ENCODE measurements around the gene ZNF3.

Gene ZNF3

GRCh38 chr7:100119072-100119969 lies 37.8 kb upstream of the ZNF3 start, which contains the start of the genes CNPY4 and TAF6 (continued):
- TF ChIP-seq PRDM6 (tag by site-specific recombination; IDR thresholded peaks at IDR 0.05) (no peak), ZNF174 (tag by site-specific recombination; IDR thresholded peaks at IDR 0.05) (no peak), GLIS1 (tag by site-specific recombination; IDR thresholded peaks at IDR 0.05) (peak; percentile 33; the same call in 1 of the 2 replicates), ZFHX2 (tag by site-specific recombination; conservative IDR thresholded peaks at IDR 0.05) (peak; percentile 83), ZNF514 (tag by site-specific recombination; IDR thresholded peaks at IDR 0.05) (no peak), SP2 (tag by site-specific recombination; IDR thresholded peaks at IDR 0.05) (peak; percentile 63), KLF8 (tag by site-specific recombination; IDR thresholded peaks at IDR 0.05) (peak; percentile 93), ZNF138 (tag by site-specific recombination; IDR thresholded peaks at IDR 0.05; ENCODE audit: borderline replicate concordance) (no peak), ZBTB20 (tag by site-specific recombination; IDR thresholded peaks at IDR 0.05) (peak; percentile 82), RBAK (tag by site-specific recombination; IDR thresholded peaks at IDR 0.05) (no peak), TRIM28 (IDR thresholded peaks at IDR 0.05; ENCODE audit: borderline replicate concordance, low read length) (0 out of 2 replicates have a peak, but pooled peaks have one; percentile 13), ZNF2 (tag by site-specific recombination; IDR thresholded peaks at IDR 0.05) (peak; percentile 85), WT1 (tag by site-specific recombination; IDR thresholded peaks at IDR 0.05) (0 out of 2 replicates have a peak, but pooled peaks have one; percentile 45), ZBTB49 (tag by site-specific recombination; IDR thresholded peaks at IDR 0.05; ENCODE audit: low read depth) (no peak), ZNF354C (tag by site-specific recombination; IDR thresholded peaks at IDR 0.05; ENCODE audit: borderline replicate concordance, low read depth) (no peak), ZNF580 (tag by site-specific recombination; IDR thresholded peaks at IDR 0.05) (peak; percentile 42), ZSCAN18 (tag by site-specific recombination; IDR thresholded peaks at IDR 0.05) (no peak), ZBTB21 (tag by site-specific recombination; IDR thresholded peaks at IDR 0.05) (peak; percentile 33; the same call in 1 of the 2 replicates), ZNF610 (tag by site-specific recombination; IDR thresholded peaks at IDR 0.05; ENCODE audit: borderline replicate concordance) (0 out of 2 replicates have a peak, but pooled peaks have one; percentile 43), ZNF449 (tag by site-specific recombination; IDR thresholded peaks at IDR 0.05) (peak; percentile 98), EGR2 (tag by site-specific recombination; IDR thresholded peaks at IDR 0.05; ENCODE audit: low read depth) (peak; percentile 77), ZBTB11 (tag by site-specific recombination; conservative IDR thresholded peaks at IDR 0.05; ENCODE audit: low read depth) (peak; percentile 45), GLIS2 (tag by site-specific recombination; IDR thresholded peaks at IDR 0.05) (peak; percentile 68), PBX3 (CRISPR knock-in tag; IDR thresholded peaks at IDR 0.05) (no peak), ZNF223 (tag by site-specific recombination; IDR thresholded peaks at IDR 0.05) (no peak), ZBTB17 (tag by site-specific recombination; IDR thresholded peaks at IDR 0.05) (peak; percentile 56; the same call in 1 of the 2 replicates), SP7 (tag by site-specific recombination; IDR thresholded peaks at IDR 0.05) (peak; percentile 79)

Measured in HEK293 (cell line).